GM13977 (cell line): ENCODE results near the gene DFFB.

Experiments
- DNase-seq: peaks from one replicate; pipeline ENCODE4 v3.0.0; 2012; ENCODE audit warnings: low spot score
- CTCF ChIP-seq: IDR thresholded peaks from 2 replicates; pipeline ENCODE4 v1.5.1; 2012; ENCODE audit warnings: mild to moderate bottlenecking, control low read depth; ENCODE audit not compliant: insufficient read depth; ENCODE audit errors: extremely low read depth, missing control alignments
- in situ Hi-C: fragments of 300-500 bp; cut with MboI; formaldehyde crosslinking; loops from one replicate; pipeline ENCODE4 v1.12.0; 2022; ENCODE audit warnings: low sequenced_read_pairs, low pct_unique_long_range_greater_than_20kb, mixed read lengths, inconsistent platforms; ENCODE audit not compliant: unreplicated experiment

DFFB gene

GRCh38 chr1:3885611-3886010, 28.3 kb downstream of the DFFB start:
- no peak for DNase-seq
- in situ Hi-C loops: no loop called here
- TF ChIP-seq CTCF: no peak

DNA sequence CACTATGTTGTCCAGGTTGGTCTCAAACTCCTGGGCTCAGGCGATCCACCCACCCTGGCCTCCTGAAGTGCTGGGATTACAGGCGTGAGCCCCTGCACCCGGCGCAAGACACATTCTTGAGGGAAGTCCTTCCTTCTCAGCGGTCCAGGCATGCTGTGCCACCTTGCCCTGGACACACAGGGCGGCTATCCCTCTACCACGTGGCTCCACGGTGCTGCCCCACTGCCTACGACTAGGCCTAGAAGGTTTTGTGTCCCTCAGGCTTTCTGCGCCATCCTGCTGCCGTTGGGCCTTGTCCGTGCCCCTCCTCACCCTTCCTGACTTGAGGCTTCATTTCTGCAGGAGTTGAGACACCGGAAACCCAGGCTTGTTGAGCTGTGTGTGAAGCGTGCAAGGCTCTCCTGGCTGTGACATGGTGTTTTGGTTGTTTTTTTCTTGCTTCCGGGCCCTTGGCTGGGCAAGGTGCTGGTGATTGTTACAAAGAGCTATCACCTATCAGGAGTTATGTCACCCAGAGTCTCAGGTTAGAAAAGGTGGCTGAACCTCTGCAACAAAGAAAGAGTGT, 28.9 kb downstream of the DFFB start:
- no peak for DNase-seq
- no peak for TF ChIP-seq CTCF
- in situ Hi-C loops: no loop called here

GRCh38 chr1:3886691-3887090, 29.4 kb downstream of the DFFB start:
- TF ChIP-seq CTCF: no peak
- in situ Hi-C loops: no loop called here
- DNase-seq: no peak

GRCh38 chr1:3888301-3888700, 31.0 kb downstream of the DFFB start:
- in situ Hi-C loops: no loop called here
- no peak for DNase-seq
- no peak for TF ChIP-seq CTCF

GRCh38 chr1:3889936-3890335, 32.7 kb downstream of the DFFB start:
- no peak for DNase-seq
- TF ChIP-seq CTCF: no peak
- in situ Hi-C loops: no loop called here

DNA sequence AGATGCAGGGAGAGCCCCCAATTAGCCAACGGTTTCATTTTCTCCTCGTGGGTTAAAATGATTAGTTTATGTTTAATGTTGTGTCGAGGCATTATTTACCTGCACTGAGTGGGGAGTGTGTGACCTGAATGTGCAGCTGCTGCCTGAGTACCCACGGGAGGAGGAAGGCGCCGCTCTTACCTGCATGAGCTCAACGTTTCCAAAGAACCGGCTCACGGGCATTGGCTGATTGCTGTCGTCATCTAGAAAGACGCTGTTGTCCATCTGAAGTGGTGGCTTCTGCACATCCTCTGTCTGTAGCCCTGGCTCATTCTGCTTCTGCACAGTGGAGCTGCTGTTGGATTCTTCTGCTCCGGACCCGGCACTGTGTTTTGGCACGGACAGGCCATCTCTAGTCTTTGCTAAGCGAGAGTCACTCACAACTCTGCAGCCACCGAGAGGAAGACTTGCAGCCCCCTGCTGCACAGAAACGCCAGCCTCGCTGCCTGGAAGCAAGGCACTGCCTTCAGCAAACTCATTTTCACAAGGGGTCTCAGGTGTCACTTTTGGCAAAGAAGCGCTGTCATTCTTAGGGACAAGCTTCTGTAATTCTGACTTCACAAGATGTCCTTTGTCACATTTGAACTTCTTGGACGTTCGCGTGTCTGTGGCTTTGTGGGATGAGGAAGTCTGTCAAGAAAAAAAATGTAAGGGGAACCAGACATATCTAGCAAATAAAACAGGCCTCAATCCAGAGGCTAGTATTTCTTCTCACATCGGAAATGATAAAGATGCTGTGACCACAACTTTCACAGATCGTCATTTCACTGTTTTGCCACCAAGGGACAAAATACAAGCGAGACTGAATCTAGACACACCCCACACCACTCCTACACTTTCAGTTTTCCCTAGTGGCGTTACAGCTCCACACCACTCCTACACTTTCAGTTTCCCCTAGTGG, 33.4 kb downstream of the DFFB start:
- TF ChIP-seq CTCF: no peak
- in situ Hi-C loops: no loop called here
- DNase-seq: peak; percentile 56
